ENCODE data around the gene GAK.

DNA sequence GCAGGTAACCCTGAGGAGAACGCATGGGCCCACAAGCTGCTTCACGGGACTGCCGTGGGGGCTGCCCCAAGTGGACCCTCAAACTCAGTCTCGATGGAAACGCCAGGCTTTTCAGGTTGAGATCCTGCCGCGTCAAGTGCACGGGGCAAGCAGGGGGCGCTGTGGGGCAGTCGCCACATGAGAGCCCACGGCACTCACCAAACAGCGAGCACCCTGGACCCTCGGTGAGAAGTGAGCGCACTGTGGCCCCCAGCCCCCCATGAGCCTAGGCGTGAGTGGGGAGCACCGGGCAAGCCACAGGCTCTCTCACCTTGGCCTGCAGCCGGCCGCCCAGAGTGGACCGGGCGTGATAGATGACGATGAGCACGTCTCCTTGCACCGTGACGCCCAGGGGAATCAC lies 55.3 kb downstream of the GAK start:
- TF ChIP-seq POLR2A (IDR thresholded peaks at IDR 0.05): no peak
- TF ChIP-seq, protein P1, sequence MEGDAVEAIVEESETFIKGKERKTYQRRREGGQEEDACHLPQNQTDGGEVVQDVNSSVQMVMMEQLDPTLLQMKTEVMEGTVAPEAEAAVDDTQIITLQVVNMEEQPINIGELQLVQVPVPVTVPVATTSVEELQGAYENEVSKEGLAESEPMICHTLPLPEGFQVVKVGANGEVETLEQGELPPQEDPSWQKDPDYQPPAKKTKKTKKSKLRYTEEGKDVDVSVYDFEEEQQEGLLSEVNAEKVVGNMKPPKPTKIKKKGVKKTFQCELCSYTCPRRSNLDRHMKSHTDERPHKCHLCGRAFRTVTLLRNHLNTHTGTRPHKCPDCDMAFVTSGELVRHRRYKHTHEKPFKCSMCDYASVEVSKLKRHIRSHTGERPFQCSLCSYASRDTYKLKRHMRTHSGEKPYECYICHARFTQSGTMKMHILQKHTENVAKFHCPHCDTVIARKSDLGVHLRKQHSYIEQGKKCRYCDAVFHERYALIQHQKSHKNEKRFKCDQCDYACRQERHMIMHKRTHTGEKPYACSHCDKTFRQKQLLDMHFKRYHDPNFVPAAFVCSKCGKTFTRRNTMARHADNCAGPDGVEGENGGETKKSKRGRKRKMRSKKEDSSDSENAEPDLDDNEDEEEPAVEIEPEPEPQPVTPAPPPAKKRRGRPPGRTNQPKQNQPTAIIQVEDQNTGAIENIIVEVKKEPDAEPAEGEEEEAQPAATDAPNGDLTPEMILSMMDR (IDR thresholded peaks at IDR 0.05): peak in 1 of 4 donors; percentile 10

Measured in right lobe of liver (tissue), 4 donors.